ENCODE results near the gene ARHGAP18. TPM values are rescaled to one million over a fixed set of nuclear protein-coding genes. Genes with fewer than 3 reads are reported as not detected.

Gene ARHGAP18
- total and polyA plus RNA-seq, 2 experiments from 2014 or later = 12.5 to 23.8 TPM

DNA sequence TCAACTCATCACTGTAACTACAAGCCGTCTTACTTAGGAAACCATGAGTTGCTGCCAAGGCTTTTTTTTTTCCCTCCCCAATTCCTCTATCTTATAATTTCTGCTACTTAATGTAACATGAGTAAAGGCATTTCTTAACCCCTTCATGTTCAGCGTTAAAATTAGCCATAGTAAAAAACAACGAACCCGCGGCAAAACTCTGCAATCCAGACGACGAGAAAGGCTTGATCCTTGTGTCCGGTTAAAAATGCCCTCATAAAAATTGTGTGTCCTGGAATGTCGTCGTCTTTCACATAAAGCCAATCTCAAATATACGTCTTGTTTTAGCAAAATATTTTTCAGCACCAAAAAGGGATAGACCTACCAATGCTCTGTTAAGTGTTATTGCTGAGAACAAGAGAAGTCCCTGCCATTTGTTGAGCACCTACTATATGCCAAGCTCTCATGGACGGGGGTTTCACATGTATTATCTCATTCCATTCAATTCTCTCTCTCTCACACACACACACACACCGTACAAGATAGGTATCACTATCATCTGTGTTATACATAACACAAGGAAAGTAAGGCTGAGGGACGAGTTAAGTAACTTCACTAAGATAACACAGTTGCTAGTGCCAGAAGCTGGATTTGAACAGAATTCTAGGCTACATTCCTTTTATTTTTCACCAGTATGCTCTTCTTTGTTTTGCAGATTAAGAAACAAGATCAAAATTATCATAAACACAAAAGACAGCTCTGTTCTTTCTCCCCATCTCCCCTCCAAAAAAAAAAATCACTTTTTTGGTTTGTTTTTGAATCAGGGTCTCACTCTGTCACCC lies 683 bp upstream of the ARHGAP18 start:
- Histone ChIP-seq H3F3A (ENCODE audit: insufficient read depth) (peaks cover 21% of the 10 kb centered on the region), H3K4me2 (ENCODE audit: unreplicated experiment) (peak overlapping the region; percentile 95), H3K27me3 (replicated peaks; ENCODE audit: insufficient read depth) (no peaks in the 10 kb centered on the region), H2AFZ (peak overlapping the region; percentile 88), H3K9ac (peak overlapping the region; percentile 82), H3K4me3 (peak overlapping the region; percentile 96), H3K9me3 (ENCODE audit: low read depth) (no peaks in the 10 kb centered on the region), H3K27ac (peak overlapping the region; percentile 75), H3K79me2 (ENCODE audit: insufficient read depth) (peaks cover 37% of the 10 kb centered on the region), H3K36me3 (ENCODE audit: low read depth) (0 out of 2 replicates have a peak, but pooled peaks cover 6% of the 10 kb centered on the region), H4K20me1 (ENCODE audit: insufficient read depth) (no peaks in the 10 kb centered on the region), H3K4me1 (ENCODE audit: insufficient read depth) (peaks cover 18% of the 10 kb centered on the region), H3K9me2 (ENCODE audit: insufficient read depth) (no peaks in the 10 kb centered on the region)
- 27 to 29% methylated on average over 14 of the region's 14 CpGs for WGBS, 2 experiments (ENCODE audit: low coverage in 1 of 2, low lambda C conversion rate in 2 of 2, missing lambda C conversion rate in 2 of 2)
- TF ChIP-seq EZH2phosphoT487 (IDR thresholded peaks at IDR 0.05; ENCODE audit: insufficient read depth, low read depth) (no peak), EZH2 (IDR thresholded peaks at IDR 0.05; ENCODE audit: insufficient read depth, poor library complexity, severe bottlenecking) (no peak)
- in situ Hi-C loops (cut with MboI) = no loop called here
- DNase-seq = no peak

DNA sequence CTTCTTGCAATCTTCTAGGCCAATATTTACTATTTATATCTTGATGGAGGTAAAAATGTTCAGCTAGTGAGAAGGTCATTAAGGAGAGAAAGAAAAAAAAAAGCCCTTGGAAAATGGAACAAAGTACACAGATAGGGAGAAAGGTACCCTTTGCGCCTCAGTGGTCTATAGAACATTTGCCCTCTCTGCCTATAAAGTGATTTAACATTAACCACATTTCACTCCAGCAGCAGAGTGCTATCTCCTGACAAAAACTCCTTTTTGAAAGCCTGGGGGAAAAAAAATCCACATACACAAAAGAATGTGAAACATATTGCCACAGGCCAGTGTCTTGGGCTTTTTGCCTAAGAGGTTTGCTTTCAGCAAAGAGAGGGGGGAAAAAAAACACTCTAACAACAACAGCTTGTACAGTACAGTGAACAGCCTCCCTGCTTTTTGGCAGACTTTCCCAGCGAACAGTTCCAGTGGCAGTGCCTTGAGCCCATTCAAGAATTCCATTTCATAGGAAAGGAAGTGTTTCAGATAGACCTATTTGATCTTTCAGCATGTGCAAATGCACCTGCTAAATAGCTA lies 695 bp downstream of the ARHGAP18 start:
- Histone ChIP-seq H3K9me2 (ENCODE audit: insufficient read depth) (no peaks in the 10 kb centered on the region), H3K9me3 (ENCODE audit: low read depth) (no peaks in the 10 kb centered on the region), H3F3A (ENCODE audit: insufficient read depth) (peaks cover 21% of the 10 kb centered on the region), H3K4me2 (ENCODE audit: unreplicated experiment) (peak overlapping the region; percentile 95), H3K4me1 (ENCODE audit: insufficient read depth) (peaks cover 18% of the 10 kb centered on the region), H3K79me2 (ENCODE audit: insufficient read depth) (peaks cover 51% of the 10 kb centered on the region), H3K4me3 (peak overlapping the region; percentile 96), H3K36me3 (ENCODE audit: low read depth) (0 out of 2 replicates have a peak, but pooled peaks cover 6% of the 10 kb centered on the region), H3K9ac (peak overlapping the region; percentile 82), H2AFZ (peak overlapping the region; percentile 88), H3K27ac (peak overlapping the region; percentile 75), H3K27me3 (replicated peaks; ENCODE audit: insufficient read depth) (no peaks in the 10 kb centered on the region), H4K20me1 (ENCODE audit: insufficient read depth) (no peaks in the 10 kb centered on the region)
- in situ Hi-C loops (cut with MboI) = no loop called here
- WGBS, 2 experiments (ENCODE audit: low coverage in 1 of 2, low lambda C conversion rate in 2 of 2, missing lambda C conversion rate in 2 of 2) = 41 to 42% methylated on average over 2 of the region's 2 CpGs
- TF ChIP-seq EZH2 (IDR thresholded peaks at IDR 0.05; ENCODE audit: insufficient read depth, poor library complexity, severe bottlenecking) = no peak
- no peak for TF ChIP-seq EZH2phosphoT487 (IDR thresholded peaks at IDR 0.05; ENCODE audit: insufficient read depth, low read depth)
- DNase-seq = peak; percentile 74

DNA sequence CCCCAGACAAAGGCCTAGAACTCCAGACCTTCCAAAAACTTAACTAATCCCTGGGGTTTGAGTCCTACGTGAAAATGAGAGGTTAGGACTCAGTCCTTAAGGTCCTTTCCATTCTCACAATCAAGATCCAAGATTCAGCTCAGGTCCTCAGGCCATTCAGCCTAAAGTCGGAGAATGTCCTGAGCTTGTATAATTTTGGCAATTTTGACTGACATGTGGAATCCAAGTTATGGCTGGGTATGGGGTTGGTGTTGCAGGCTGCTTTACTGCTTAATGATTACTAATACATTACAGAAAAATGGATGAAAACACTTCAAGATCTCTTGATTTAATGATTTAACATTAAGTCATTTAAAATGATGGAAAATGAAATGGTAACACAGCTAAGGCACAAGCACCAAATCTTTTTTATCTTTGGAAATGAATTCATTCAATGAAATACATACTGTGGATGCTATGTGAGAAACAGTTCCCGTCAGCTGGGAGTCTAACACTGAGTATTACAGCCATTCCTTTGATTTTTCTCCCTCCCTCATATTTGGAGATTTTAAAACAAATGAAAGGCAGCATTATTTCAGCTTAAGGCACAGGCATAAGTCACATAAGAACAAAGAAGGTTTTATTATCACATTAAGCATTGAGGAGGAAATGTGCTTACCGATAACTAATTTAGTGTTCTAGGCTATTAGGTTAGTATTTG lies 1.3 kb downstream of the ARHGAP18 start:
- 0 out of 2 replicates have a peak, but pooled peaks cover 6% of the 10 kb centered on the region for H3K36me3 ChIP-seq (ENCODE audit: low read depth)
- H2AFZ ChIP-seq = peak overlapping the region; percentile 88
- H3K79me2 ChIP-seq (ENCODE audit: insufficient read depth) = peaks cover 57% of the 10 kb centered on the region
- in situ Hi-C loops (cut with MboI) = no loop called here
- no peaks in the 10 kb centered on the region for H4K20me1 ChIP-seq (ENCODE audit: insufficient read depth)
- H3K9ac ChIP-seq = peak overlapping the region; percentile 82
- H3F3A ChIP-seq (ENCODE audit: insufficient read depth) = peaks cover 21% of the 10 kb centered on the region
- H3K27ac ChIP-seq = peak overlapping the region; percentile 75
- 5% methylated on average over 4 of the region's 4 CpGs for WGBS, 2 experiments (ENCODE audit: low coverage in 1 of 2, low lambda C conversion rate in 2 of 2, missing lambda C conversion rate in 2 of 2)
- H3K9me2 ChIP-seq (ENCODE audit: insufficient read depth) = no peaks in the 10 kb centered on the region
- TF ChIP-seq EZH2 (IDR thresholded peaks at IDR 0.05; ENCODE audit: insufficient read depth, poor library complexity, severe bottlenecking) (no peak), EZH2phosphoT487 (IDR thresholded peaks at IDR 0.05; ENCODE audit: insufficient read depth, low read depth) (no peak)
- H3K4me1 ChIP-seq (ENCODE audit: insufficient read depth) = peaks cover 18% of the 10 kb centered on the region
- H3K9me3 ChIP-seq (ENCODE audit: low read depth) = no peaks in the 10 kb centered on the region
- peak overlapping the region; percentile 96 for H3K4me3 ChIP-seq
- peak; percentile 26 for DNase-seq
- H3K27me3 ChIP-seq (replicated peaks; ENCODE audit: insufficient read depth) = no peaks in the 10 kb centered on the region
- peak overlapping the region; percentile 95 for H3K4me2 ChIP-seq (ENCODE audit: unreplicated experiment)

DNA sequence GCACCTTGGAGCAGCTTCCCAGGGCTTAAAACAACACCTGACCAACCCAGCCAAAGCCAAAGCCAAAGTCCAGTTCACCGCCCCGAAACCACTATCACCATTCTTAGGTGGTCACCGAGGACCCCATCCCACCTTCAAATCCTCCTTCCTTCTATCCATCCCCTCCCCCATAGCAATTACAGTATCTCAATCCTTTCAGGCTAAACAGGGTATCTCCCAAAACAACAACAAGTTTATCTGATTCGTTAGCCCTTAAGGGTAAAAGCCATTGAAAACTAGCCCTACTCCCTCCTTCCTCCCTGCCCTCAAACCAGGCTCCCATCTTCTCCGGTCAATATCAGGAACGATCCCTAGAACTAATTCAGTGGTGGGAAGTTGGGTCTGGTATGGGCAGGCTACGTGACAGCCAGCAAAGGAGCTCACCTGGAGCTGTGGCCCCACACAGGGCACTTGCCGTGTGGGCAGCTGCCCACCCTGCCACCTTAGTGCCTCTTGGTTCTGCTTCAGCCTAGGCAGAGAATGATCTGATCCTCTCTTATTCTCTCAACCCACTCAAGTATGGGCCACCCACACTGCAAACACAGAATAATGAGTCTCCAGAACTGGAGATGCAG lies 2.0 kb downstream of the ARHGAP18 start:
- H3K9me2 ChIP-seq (ENCODE audit: insufficient read depth) = no peaks in the 10 kb centered on the region
- peak overlapping the region; percentile 88 for H2AFZ ChIP-seq
- no peak for TF ChIP-seq EZH2 (IDR thresholded peaks at IDR 0.05; ENCODE audit: insufficient read depth, poor library complexity, severe bottlenecking)
- TF ChIP-seq EZH2phosphoT487 (IDR thresholded peaks at IDR 0.05; ENCODE audit: insufficient read depth, low read depth) = no peak
- peak overlapping the region; percentile 82 for H3K9ac ChIP-seq
- in situ Hi-C loops (cut with MboI) = no loop called here
- H3F3A ChIP-seq (ENCODE audit: insufficient read depth) = peaks cover 28% of the 10 kb centered on the region
- peak overlapping the region; percentile 96 for H3K4me3 ChIP-seq
- H3K4me1 ChIP-seq (ENCODE audit: insufficient read depth) = peaks cover 20% of the 10 kb centered on the region
- DNase-seq = no peak
- peak overlapping the region; percentile 95 for H3K4me2 ChIP-seq (ENCODE audit: unreplicated experiment)
- H3K36me3 ChIP-seq (ENCODE audit: low read depth) = 0 out of 2 replicates have a peak, but pooled peaks cover 6% of the 10 kb centered on the region
- peaks cover 64% of the 10 kb centered on the region for H3K79me2 ChIP-seq (ENCODE audit: insufficient read depth)
- WGBS, 2 experiments (ENCODE audit: low coverage in 1 of 2, low lambda C conversion rate in 2 of 2, missing lambda C conversion rate in 2 of 2) = 89 to 90% methylated on average over 8 of the region's 8 CpGs
- H3K9me3 ChIP-seq (ENCODE audit: low read depth) = no peaks in the 10 kb centered on the region
- H3K27me3 ChIP-seq (replicated peaks; ENCODE audit: insufficient read depth) = no peaks in the 10 kb centered on the region
- no peaks in the 10 kb centered on the region for H4K20me1 ChIP-seq (ENCODE audit: insufficient read depth)
- peak overlapping the region; percentile 75; the same call in 1 of the 2 replicates for H3K27ac ChIP-seq
